WTC11 (cell line): ENCODE data around the gene TSHZ1. TPM values are rescaled to one million over a fixed set of nuclear protein-coding genes. Genes with fewer than 3 reads are reported as not detected.

Source experiments
- ATAC-seq: fragments of 200-7000 bp; cut with Tn5 transposase; 2 replicates; pipeline ENCODE4 v1.10.0; 2021; ENCODE audit warnings: mild to moderate bottlenecking, moderate library complexity
- CTCF ChIA-PET: fragments of 300-600 bp; sonication (Branson Sonifier 250); formaldehyde crosslinking; loops from one replicate; lab custom pipeline; 2021; ENCODE audit warnings: antibody characterized with exemption; lab: Charles Lee
- POLR2A ChIA-PET: fragments of 350-600 bp; sonication (Branson Sonifier 250); formaldehyde crosslinking; loops from one replicate; lab custom pipeline; 2021; ENCODE audit warnings: antibody characterized with exemption; lab: Charles Lee
- DNase-seq: peaks from one replicate; pipeline ENCODE4 v3.0.0; 2021; ENCODE audit warnings: low spot score
- H3K27ac Mint-ChIP-seq: 2 replicates; pipeline ENCODE4 v1.8.0; 2021; ENCODE audit warnings: mixed read lengths
- H3K27me3 Mint-ChIP-seq: 2 replicates; pipeline ENCODE4 v1.8.0; 2021; ENCODE audit warnings: low read depth, mild to moderate bottlenecking, moderate library complexity, mixed read lengths
- H3K36me3 Mint-ChIP-seq: 2 replicates; pipeline ENCODE4 v1.8.0; 2021; ENCODE audit warnings: mixed read lengths
- H3K4me1 Mint-ChIP-seq: 2 replicates; pipeline ENCODE4 v1.8.0; 2022; ENCODE audit warnings: mixed read lengths
- H3K4me3 Mint-ChIP-seq: 2 replicates; pipeline ENCODE4 v1.8.0; 2021; ENCODE audit warnings: mild to moderate bottlenecking, moderate library complexity, mixed read lengths
- H3K9me3 Mint-ChIP-seq: 2 replicates; pipeline ENCODE4 v1.8.0; 2021; ENCODE audit warnings: mixed read lengths
- ATF1 ChIP-seq: sonication (generic); formaldehyde crosslinking; IDR thresholded peaks from 2 replicates; pipeline ENCODE4 v1.8.1; 2023; ENCODE audit warnings: mild to moderate bottlenecking, moderate library complexity, missing genetic modification reagents
- ATF2 ChIP-seq: sonication (generic); formaldehyde crosslinking; IDR thresholded peaks from 2 replicates; pipeline ENCODE4 v1.8.1; 2022; ENCODE audit warnings: low read depth, missing genetic modification reagents, borderline replicate concordance
- ESRRA ChIP-seq: sonication (generic); formaldehyde crosslinking; IDR thresholded peaks from 2 replicates; pipeline ENCODE4 v1.8.1; 2022; ENCODE audit warnings: mild to moderate bottlenecking, missing genetic modification reagents, borderline replicate concordance
- FOXK1 ChIP-seq: sonication (generic); formaldehyde crosslinking; IDR thresholded peaks from 2 replicates; pipeline ENCODE4 v1.8.0; 2022; ENCODE audit warnings: mild to moderate bottlenecking, moderate library complexity, missing genetic modification reagents
- FOXP1 ChIP-seq: sonication (generic); formaldehyde crosslinking; IDR thresholded peaks from 2 replicates; pipeline ENCODE4 v1.8.0; 2022; ENCODE audit warnings: missing genetic modification reagents, mild to moderate bottlenecking, moderate library complexity, borderline replicate concordance
- IRF1 ChIP-seq: sonication (generic); formaldehyde crosslinking; IDR thresholded peaks from 2 replicates; pipeline ENCODE4 v1.8.0; 2023; ENCODE audit warnings: missing genetic modification reagents
- JUN ChIP-seq: sonication (generic); formaldehyde crosslinking; IDR thresholded peaks from 2 replicates; pipeline ENCODE4 v1.8.0; 2023; ENCODE audit warnings: mild to moderate bottlenecking, missing genetic modification reagents
- KAT7 ChIP-seq: sonication (generic); formaldehyde crosslinking; IDR thresholded peaks from 2 replicates; pipeline ENCODE4 v1.8.1; 2023; ENCODE audit warnings: missing genetic modification reagents, mild to moderate bottlenecking, borderline replicate concordance
- OVOL2 ChIP-seq: fragments of 250-450 bp; sonication (Bioruptor Pico); IDR thresholded peaks from 2 replicates; pipeline ENCODE4 v1.9.0; 2021; ENCODE audit warnings: mild to moderate bottlenecking, borderline replicate concordance
- PRDM15 ChIP-seq: sonication (generic); formaldehyde crosslinking; IDR thresholded peaks from 2 replicates; pipeline ENCODE4 v1.8.0; 2022; ENCODE audit warnings: missing genetic modification reagents
- RELA ChIP-seq: sonication (generic); formaldehyde crosslinking; IDR thresholded peaks from 2 replicates; pipeline ENCODE4 v1.8.1; 2022; ENCODE audit warnings: missing genetic modification reagents, mild to moderate bottlenecking, borderline replicate concordance
- SP1 ChIP-seq: sonication (generic); formaldehyde crosslinking; conservative IDR thresholded peaks from 2 replicates; pipeline ENCODE4 v1.8.1; 2022; ENCODE audit warnings: missing genetic modification reagents
- TCF7 ChIP-seq: sonication (generic); formaldehyde crosslinking; IDR thresholded peaks from 2 replicates; pipeline ENCODE4 v1.8.0; 2022; ENCODE audit warnings: mild to moderate bottlenecking, low read depth, missing genetic modification reagents, moderate library complexity
- ZNF219 ChIP-seq: sonication (generic); formaldehyde crosslinking; IDR thresholded peaks from 2 replicates; pipeline ENCODE4 v1.8.0; 2023; ENCODE audit warnings: missing genetic modification reagents, mild to moderate bottlenecking, borderline replicate concordance
- ZNF425 ChIP-seq: fragments of 250-450 bp; sonication (Bioruptor Pico); conservative IDR thresholded peaks from 2 replicates; pipeline ENCODE4 v1.9.0; 2021; ENCODE audit warnings: mild to moderate bottlenecking
- total RNA-seq: library from RNA; stranded (reverse); gene quantifications from 3 replicates; pipeline ENCODE4 v1.2.3, GENCODE V29; 2021

The TSHZ1 gene
- total RNA-seq, 1 experiment from 2014 or later, result 2.9 TPM

GRCh38 chr18:75208155-75208835 is 2.3 kb upstream of the TSHZ1 start:
- CTCF ChIA-PET, result no interaction called here
- Mint-ChIP-seq H3K4me1 (peaks cover 57% of the 10 kb centered on the region), H3K27ac (no peak overlapping the region), H3K9me3 (no peaks in the 10 kb centered on the region), H3K36me3 (no peaks in the 10 kb centered on the region), H3K4me3 (peak overlapping the region; percentile 83), H3K27me3 (peaks cover 81% of the 10 kb centered on the region)
- POLR2A ChIA-PET, result no interaction called here
- DNase-seq (peak; percentile 37), ATAC-seq (no peak)
- TF ChIP-seq TCF7 (no peak), KAT7 (CRISPR knock-in tag) (0 out of 2 replicates have a peak, but pooled peaks have one; percentile 35), SP1 (0 out of 2 replicates have a peak, but pooled peaks have one; percentile 30), FOXP1 (CRISPR knock-in tag) (peak; percentile 77; the same call in 1 of the 2 replicates)

GRCh38 chr18:75208836-75209128 is 1.8 kb upstream of the TSHZ1 start:
- no peaks in the 10 kb centered on the region for H3K9me3 Mint-ChIP-seq
- H3K27me3 Mint-ChIP-seq, result peaks cover 81% of the 10 kb centered on the region
- no peaks in the 10 kb centered on the region for H3K36me3 Mint-ChIP-seq
- ChIA-PET POLR2A (no interaction called here), CTCF (interaction anchor here (0.6 kb wide), 1 partner anchor 657 kb away, joined by 3 read pairs; no protein-coding TSS in a partner anchor)
- H3K4me1 Mint-ChIP-seq, result peaks cover 52% of the 10 kb centered on the region
- H3K4me3 Mint-ChIP-seq, result peak overlapping the region; percentile 51
- H3K27ac Mint-ChIP-seq, result no peak overlapping the region
- TF ChIP-seq ZNF219, result 0 out of 2 replicates have a peak, but pooled peaks have one; percentile 18
- no peak for TF ChIP-seq ATF1
- no peak for DNase-seq
- ATAC-seq, result peak; percentile 43; the same call in 1 of the 2 replicates

- H3K4me1 Mint-ChIP-seq, result peaks cover 52% of the 10 kb centered on the region
- H3K9me3 Mint-ChIP-seq, result no peaks in the 10 kb centered on the region
- no peak for TF ChIP-seq RELA (CRISPR knock-in tag)
- TF ChIP-seq OVOL2 (CRISPR knock-in tag), result no peak
- no peak for TF ChIP-seq PRDM15 (CRISPR knock-in tag)
- TF ChIP-seq ATF2 (CRISPR knock-in tag), result no peak
- no peak for TF ChIP-seq ESRRA (CRISPR knock-in tag)
- TF ChIP-seq IRF1 (CRISPR knock-in tag), result no peak
- no peak for TF ChIP-seq JUN
- no peak for TF ChIP-seq FOXK1 (CRISPR knock-in tag)
- TF ChIP-seq ZNF425 (CRISPR knock-in tag), result no peak
- POLR2A ChIA-PET, result interaction anchor here (0.7 kb wide), 1 partner anchor 12 kb away, joined by 3 read pairs; no protein-coding TSS in a partner anchor
- H3K4me3 Mint-ChIP-seq, result peak within 1 kb of the TSS; percentile 84
- no peaks in the 10 kb centered on the region for H3K36me3 Mint-ChIP-seq
- peaks cover 81% of the 10 kb centered on the region for H3K27me3 Mint-ChIP-seq
- DNase-seq (peak; percentile 72), ATAC-seq (peak; percentile 38)
- CTCF ChIA-PET, result interaction anchor here (0.6 kb wide), 1 partner anchor 658 kb away, joined by 3 read pairs; no protein-coding TSS in a partner anchor
- H3K27ac Mint-ChIP-seq, result peak within 1 kb of the TSS; percentile 67
These were observed 1.3 kb upstream of the TSHZ1 start, which contains the start of gene PTGR3 for GRCh38 chr18:75209129-75209950. Gene PTGR3, minus strand, starts transcription at chr18:75209139. Its CDS starts 81 bp downstream, at chr18:75209058.
